Measurements from ENCODE around the gene SERPINA1. TPM values are rescaled to one million over a fixed set of nuclear protein-coding genes. Genes with fewer than 3 reads are reported as not detected.

Gene SERPINA1
- total and polyA plus RNA-seq, 2 of the 13 experiments (the other 11 are each of a cell fraction or from before 2014, with no cell fraction given) = 3,266 to 11,015 TPM

- TF ChIP-seq ZBTB14 (CRISPR knock-in tag; IDR thresholded peaks at IDR 0.05) = no peak
- TF ChIP-seq, protein P1, sequence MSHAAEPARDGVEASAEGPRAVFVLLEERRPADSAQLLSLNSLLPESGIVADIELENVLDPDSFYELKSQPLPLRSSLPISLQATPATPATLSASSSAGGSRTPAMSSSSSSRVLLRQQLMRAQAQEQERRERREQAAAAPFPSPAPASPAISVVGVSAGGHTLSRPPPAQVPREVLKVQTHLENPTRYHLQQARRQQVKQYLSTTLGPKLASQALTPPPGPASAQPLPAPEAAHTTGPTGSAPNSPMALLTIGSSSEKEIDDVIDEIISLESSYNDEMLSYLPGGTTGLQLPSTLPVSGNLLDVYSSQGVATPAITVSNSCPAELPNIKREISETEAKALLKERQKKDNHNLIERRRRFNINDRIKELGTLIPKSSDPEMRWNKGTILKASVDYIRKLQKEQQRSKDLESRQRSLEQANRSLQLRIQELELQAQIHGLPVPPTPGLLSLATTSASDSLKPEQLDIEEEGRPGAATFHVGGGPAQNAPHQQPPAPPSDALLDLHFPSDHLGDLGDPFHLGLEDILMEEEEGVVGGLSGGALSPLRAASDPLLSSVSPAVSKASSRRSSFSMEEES (CRISPR knock-in tag; IDR thresholded peaks at IDR 0.05) = no peak
- peak; percentile 74; the same call in 1 of the 2 replicates for TF ChIP-seq ZNF644 (CRISPR knock-in tag; IDR thresholded peaks at IDR 0.05; ENCODE audit: low read depth)
- no peak for TF ChIP-seq ZNF713 (CRISPR knock-in tag; IDR thresholded peaks at IDR 0.05)
- TF ChIP-seq KMT2A (CRISPR knock-in tag; IDR thresholded peaks at IDR 0.05) = 0 out of 2 replicates have a peak, but pooled peaks have one; percentile 44
- no peak for TF ChIP-seq ZNF709 (CRISPR knock-in tag; IDR thresholded peaks at IDR 0.05)
- no peak for TF ChIP-seq SIN3B (IDR thresholded peaks at IDR 0.05; ENCODE audit: low read length)
- TF ChIP-seq, protein P2, sequence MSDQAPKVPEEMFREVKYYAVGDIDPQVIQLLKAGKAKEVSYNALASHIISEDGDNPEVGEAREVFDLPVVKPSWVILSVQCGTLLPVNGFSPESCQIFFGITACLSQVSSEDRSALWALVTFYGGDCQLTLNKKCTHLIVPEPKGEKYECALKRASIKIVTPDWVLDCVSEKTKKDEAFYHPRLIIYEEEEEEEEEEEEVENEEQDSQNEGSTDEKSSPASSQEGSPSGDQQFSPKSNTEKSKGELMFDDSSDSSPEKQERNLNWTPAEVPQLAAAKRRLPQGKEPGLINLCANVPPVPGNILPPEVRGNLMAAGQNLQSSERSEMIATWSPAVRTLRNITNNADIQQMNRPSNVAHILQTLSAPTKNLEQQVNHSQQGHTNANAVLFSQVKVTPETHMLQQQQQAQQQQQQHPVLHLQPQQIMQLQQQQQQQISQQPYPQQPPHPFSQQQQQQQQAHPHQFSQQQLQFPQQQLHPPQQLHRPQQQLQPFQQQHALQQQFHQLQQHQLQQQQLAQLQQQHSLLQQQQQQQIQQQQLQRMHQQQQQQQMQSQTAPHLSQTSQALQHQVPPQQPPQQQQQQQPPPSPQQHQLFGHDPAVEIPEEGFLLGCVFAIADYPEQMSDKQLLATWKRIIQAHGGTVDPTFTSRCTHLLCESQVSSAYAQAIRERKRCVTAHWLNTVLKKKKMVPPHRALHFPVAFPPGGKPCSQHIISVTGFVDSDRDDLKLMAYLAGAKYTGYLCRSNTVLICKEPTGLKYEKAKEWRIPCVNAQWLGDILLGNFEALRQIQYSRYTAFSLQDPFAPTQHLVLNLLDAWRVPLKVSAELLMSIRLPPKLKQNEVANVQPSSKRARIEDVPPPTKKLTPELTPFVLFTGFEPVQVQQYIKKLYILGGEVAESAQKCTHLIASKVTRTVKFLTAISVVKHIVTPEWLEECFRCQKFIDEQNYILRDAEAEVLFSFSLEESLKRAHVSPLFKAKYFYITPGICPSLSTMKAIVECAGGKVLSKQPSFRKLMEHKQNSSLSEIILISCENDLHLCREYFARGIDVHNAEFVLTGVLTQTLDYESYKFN (CRISPR knock-in tag; conservative IDR thresholded peaks at IDR 0.05) = peak; percentile 90
- TF ChIP-seq, protein P3, sequence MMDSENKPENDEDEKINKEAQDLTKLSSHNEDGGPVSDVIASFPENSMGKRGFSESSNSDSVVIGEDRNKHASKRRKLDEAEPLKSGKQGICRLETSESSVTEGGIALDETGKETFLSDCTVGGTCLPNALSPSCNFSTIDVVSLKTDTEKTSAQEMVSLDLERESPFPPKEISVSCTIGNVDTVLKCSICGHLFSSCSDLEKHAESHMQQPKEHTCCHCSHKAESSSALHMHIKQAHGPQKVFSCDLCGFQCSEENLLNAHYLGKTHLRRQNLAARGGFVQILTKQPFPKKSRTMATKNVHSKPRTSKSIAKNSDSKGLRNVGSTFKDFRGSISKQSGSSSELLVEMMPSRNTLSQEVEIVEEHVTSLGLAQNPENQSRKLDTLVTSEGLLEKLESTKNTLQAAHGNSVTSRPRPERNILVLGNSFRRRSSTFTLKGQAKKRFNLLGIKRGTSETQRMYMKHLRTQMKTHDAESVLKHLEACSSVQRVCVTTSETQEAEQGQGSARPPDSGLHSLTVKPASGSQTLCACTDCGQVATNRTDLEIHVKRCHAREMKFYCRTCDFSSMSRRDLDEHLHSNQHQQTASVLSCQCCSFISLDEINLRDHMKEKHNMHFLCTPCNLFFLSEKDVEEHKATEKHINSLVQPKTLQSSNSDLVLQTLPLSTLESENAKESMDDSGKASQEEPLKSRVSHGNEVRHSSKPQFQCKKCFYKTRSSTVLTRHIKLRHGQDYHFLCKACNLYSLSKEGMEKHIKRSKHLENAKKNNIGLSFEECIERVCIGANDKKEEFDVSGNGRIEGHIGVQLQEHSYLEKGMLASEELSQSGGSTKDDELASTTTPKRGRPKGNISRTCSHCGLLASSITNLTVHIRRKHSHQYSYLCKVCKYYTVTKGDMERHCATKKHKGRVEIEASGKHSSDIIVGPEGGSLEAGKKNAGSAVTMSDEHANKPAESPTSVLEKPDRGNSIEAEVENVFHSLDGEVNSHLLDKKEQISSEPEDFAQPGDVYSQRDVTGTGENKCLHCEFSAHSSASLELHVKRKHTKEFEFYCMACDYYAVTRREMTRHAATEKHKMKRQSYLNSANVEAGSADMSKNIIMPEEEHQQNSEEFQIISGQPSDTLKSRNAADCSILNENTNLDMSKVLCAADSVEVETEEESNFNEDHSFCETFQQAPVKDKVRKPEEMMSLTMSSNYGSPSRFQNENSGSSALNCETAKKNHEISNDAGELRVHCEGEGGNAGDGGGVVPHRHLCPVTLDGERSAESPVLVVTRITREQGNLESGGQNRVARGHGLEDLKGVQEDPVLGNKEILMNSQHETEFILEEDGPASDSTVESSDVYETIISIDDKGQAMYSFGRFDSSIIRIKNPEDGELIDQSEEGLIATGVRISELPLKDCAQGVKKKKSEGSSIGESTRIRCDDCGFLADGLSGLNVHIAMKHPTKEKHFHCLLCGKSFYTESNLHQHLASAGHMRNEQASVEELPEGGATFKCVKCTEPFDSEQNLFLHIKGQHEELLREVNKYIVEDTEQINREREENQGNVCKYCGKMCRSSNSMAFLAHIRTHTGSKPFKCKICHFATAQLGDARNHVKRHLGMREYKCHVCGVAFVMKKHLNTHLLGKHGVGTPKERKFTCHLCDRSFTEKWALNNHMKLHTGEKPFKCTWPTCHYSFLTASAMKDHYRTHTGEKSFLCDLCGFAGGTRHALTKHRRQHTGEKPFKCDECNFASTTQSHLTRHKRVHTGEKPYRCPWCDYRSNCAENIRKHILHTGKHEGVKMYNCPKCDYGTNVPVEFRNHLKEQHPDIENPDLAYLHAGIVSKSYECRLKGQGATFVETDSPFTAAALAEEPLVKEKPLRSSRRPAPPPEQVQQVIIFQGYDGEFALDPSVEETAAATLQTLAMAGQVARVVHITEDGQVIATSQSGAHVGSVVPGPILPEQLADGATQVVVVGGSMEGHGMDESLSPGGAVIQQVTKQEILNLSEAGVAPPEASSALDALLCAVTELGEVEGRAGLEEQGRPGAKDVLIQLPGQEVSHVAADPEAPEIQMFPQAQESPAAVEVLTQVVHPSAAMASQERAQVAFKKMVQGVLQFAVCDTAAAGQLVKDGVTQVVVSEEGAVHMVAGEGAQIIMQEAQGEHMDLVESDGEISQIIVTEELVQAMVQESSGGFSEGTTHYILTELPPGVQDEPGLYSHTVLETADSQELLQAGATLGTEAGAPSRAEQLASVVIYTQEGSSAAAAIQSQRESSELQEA (CRISPR knock-in tag; IDR thresholded peaks at IDR 0.05; ENCODE audit: not compliant biosample characterization) = no peak
- TF ChIP-seq ZNF10 (CRISPR knock-in tag; IDR thresholded peaks at IDR 0.05; ENCODE audit: borderline replicate concordance, low read depth) = no peak
- TF ChIP-seq SIX1 (CRISPR knock-in tag; IDR thresholded peaks at IDR 0.05; ENCODE audit: borderline replicate concordance) = no peak
- no peak for TF ChIP-seq PAWR (CRISPR knock-in tag; IDR thresholded peaks at IDR 0.05; ENCODE audit: borderline replicate concordance)
- no peak for TF ChIP-seq NKX3-1 (CRISPR knock-in tag; IDR thresholded peaks at IDR 0.05)
- TF ChIP-seq, protein P4, sequence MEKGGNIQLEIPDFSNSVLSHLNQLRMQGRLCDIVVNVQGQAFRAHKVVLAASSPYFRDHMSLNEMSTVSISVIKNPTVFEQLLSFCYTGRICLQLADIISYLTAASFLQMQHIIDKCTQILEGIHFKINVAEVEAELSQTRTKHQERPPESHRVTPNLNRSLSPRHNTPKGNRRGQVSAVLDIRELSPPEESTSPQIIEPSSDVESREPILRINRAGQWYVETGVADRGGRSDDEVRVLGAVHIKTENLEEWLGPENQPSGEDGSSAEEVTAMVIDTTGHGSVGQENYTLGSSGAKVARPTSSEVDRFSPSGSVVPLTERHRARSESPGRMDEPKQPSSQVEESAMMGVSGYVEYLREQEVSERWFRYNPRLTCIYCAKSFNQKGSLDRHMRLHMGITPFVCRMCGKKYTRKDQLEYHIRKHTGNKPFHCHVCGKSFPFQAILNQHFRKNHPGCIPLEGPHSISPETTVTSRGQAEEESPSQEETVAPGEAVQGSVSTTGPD (CRISPR knock-in tag; IDR thresholded peaks at IDR 0.05) = no peak
Measured at GRCh38 chr14:94400422-94400841, 12.0 kb upstream of the SERPINA1 start (continued).
